Aorta (tissue), 5 donors: ENCODE measurements around the gene C5. TPM values are rescaled to one million over a fixed set of nuclear protein-coding genes. Genes with fewer than 3 reads are reported as not detected.

ENCODE experiments used
- ATAC-seq: fragments of 200-7000 bp; cut with Tn5 transposase; one replicate; pipeline ENCODE4 v1.9.1; 2022; ENCODE audit warnings: moderate library complexity; ENCODE audit not compliant: low FRiP score
- DNase-seq, 2 donors: peaks; one replicate each; pipeline ENCODE4 v3.0.0-alpha.2; 2020
- H3K27ac ChIP-seq, 2 donors: one replicate each; pipeline ENCODE4 v1.5.1; 2013; ENCODE audit warnings: low read length in 2 of 2, mild to moderate bottlenecking in 2 of 2, moderate library complexity in 2 of 2, control low read depth in 1 of 2, inconsistent platforms in 1 of 2, low read depth in 1 of 2
- H3K27me3 ChIP-seq, 2 donors: one replicate each; pipeline ENCODE4 v1.6.1; 2013; ENCODE audit warnings: control low read depth in 1 of 2, low read length in 1 of 2, mild to moderate bottlenecking in 1 of 2, moderate library complexity in 1 of 2; ENCODE audit not compliant: insufficient read depth in 2 of 2, control insufficient read depth in 1 of 2
- H3K36me3 ChIP-seq, 2 donors: one replicate each; pipeline ENCODE4 v1.6.1; 2013; ENCODE audit warnings: control low read depth in 1 of 2, low read length in 1 of 2, mild to moderate bottlenecking in 1 of 2; ENCODE audit not compliant: insufficient read depth in 2 of 2, control insufficient read depth in 1 of 2
- H3K4me1 ChIP-seq, 2 donors: one replicate each; pipeline ENCODE4 v1.6.1; 2013; ENCODE audit warnings: low read length in 2 of 2, control low read depth in 1 of 2, mild to moderate bottlenecking in 1 of 2, moderate library complexity in 1 of 2; ENCODE audit not compliant: insufficient read depth in 2 of 2, control insufficient read depth in 1 of 2
- H3K4me3 ChIP-seq, 2 donors: one replicate each; pipeline ENCODE4 v1.5.1; 2013; ENCODE audit warnings: low read length in 2 of 2, control low read depth in 1 of 2, mild to moderate bottlenecking in 1 of 2
- H3K9me3 ChIP-seq: one replicate; pipeline ENCODE4 v1.6.1; 2013; ENCODE audit warnings: mild to moderate bottlenecking, low read length; ENCODE audit not compliant: control insufficient read depth
- WGBS, 2 donors: extraction: QIAGEN DNeasy Blood & Tissue Kit; methylation state at CpG; one replicate each; pipeline ENCODE4 v1.1.7; 2013; 5-methylcytosine and 5-hydroxymethylcytosine counted together
- intact Hi-C, 2 donors: fragments of 100-400 bp; cut with DNase I; formaldehyde crosslinking; loops; one replicate each; pipeline versions ENCODE4 v1.14.2 to v1.15.0; 2022
- polyA plus RNA-seq, 2 donors: library from polyadenylated mRNA; stranded (reverse); fragments of 200-250 nt; gene quantifications; one replicate each; pipeline ENCODE4 v1.2.3, GENCODE V29; 2013
- total RNA-seq, 2 donors: library from RNA; stranded (reverse); fragmentation: NEBNext Ultra II Directional; extraction: Animal tissue kit (Norgen Biotek cat#: 25700); gene quantifications; one replicate each; pipeline ENCODE4 v1.2.1, GENCODE V29; 2021
- donor health status: healthy with polysubstance abuse.
- donor health status: Bipolar disorder and iron deficiency.
- donor health status: DM: no; HTN: no; CAD: no.
- donor health status: DM: no; HTN: no; CAD: no.
- donor health status: DM: yes; HTN: yes; CAD: no.

The C5 gene
- total and polyA plus RNA-seq, 4 donors, result 5.4 to 13.0 (median 8.5) TPM

DNA sequence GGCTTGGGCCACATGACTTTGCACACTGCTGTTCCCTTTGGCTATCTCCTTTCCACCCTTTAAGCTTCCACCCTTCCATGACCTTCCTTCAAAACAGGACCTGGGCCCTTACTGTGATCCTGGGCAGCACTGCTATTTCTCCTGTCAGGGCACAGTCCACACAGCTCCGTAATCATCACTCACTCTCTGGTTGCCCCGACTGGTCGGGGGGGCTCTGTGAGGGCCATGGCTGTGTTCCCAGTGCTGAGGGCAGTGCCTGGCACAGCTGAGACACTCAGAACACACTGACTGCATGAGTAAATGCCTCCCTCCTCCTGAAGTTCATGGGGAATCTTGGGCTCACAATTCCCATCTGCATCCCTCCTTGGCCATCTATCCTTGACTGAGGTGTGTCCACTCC is 135.7 kb downstream of the C5 start:
- ATAC-seq (peak; percentile 58), DNase-seq (peak; percentile 76 to 85)
- Histone ChIP-seq H3K27me3 (no peaks in the 10 kb centered on the region), H3K27ac (peak overlapping the region; percentile 45 to 47), H3K4me1 (peaks cover 3 to 4% of the 10 kb centered on the region in 2 donors), H3K4me3 (no peak overlapping the region), H3K36me3 (peaks cover 0 to 2% of the 10 kb centered on the region in 2 donors), H3K9me3 (peaks cover 2% of the 10 kb centered on the region)
- intact Hi-C loops, result no loop called here
- WGBS, 2 donors, result 6 to 7% methylated on average over 3 of the region's 3 CpGs

DNA sequence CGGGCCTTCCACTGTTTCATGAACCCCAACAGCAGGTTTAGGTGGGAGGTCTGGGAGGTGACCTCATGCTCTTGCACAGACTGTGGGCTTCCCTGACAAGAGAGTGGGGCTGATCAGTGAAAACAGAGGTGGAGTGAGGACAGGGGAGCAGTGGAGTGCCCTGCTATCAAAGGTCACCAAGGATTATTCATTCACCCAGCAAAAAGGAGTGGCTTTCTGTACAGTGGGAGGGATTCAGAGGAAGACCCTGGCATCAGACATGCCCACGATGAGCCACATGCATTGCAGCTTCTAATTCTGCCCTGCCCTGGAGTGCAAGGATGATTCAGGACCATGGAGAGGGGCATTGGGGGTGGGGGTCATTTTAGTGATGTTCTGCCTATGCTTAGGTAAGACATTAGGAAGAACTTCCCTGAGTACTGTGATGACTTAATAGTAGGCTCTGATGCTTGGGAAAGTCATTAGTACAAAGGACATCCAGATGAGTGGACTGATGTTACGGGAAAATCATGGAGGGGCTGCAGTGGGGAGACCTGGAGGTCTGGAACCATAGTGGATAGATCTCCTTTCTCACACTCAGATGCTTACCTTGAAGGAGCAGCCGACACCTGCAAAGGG is 136.3 kb downstream of the C5 start:
- Histone ChIP-seq H3K36me3 (peaks cover 0 to 2% of the 10 kb centered on the region in 2 donors), H3K27me3 (no peaks in the 10 kb centered on the region), H3K27ac (peak overlapping the region in 1 of 2 donors; percentile 1), H3K4me1 (peaks cover 3 to 4% of the 10 kb centered on the region in 2 donors), H3K9me3 (peaks cover 2% of the 10 kb centered on the region), H3K4me3 (no peak overlapping the region)
- ATAC-seq (no peak), DNase-seq (peak in 1 of 2 donors; percentile 37)
- WGBS, 2 donors, result 81% methylated on average over 4 of the region's 4 CpGs
- intact Hi-C loops, result no loop called here

DNA sequence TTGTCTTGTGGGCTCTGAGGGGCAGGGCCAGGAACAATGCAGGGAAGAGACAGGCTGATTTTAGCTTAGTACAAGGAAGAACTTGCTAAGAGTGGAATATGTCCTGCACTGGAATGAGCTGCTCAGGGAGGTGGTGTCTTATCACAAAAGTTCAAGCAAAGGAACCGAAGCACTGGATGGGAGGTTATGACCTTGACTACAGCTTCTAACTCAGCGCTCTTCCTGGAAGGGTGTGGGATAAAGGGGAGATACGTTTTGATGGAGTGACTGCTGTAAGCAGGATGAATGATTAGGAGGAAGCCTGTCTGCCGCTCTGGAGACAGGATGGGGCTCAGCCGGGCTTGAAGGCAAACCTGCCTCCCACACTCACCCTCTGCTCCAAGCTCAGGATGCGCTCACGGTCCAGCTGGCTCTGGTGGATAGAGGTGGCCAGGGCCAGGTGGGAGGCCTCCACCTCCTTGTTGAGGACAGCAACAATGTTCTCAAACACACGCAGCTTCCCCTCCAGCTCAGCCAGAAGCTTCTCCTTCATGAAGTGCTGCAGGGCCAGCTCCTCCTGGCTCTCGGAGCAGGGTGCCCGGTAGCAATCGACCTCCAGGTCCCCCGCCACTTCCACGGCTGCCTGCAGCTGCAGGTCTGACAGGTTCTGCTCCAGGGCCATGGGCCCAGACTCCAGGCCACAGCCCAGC is 137.0 kb downstream of the C5 start:
- Histone ChIP-seq H3K27ac (no peak overlapping the region), H3K4me3 (no peak overlapping the region), H3K4me1 (peaks cover 3 to 4% of the 10 kb centered on the region in 2 donors), H3K9me3 (peaks cover 2% of the 10 kb centered on the region), H3K27me3 (no peaks in the 10 kb centered on the region), H3K36me3 (peaks cover 0 to 2% of the 10 kb centered on the region in 2 donors)
- DNase-seq, result no peak
- intact Hi-C loops, result no loop called here
- no peak for ATAC-seq
- 87 to 89% methylated on average over 13 of the region's 13 CpGs for WGBS, 2 donors

DNA sequence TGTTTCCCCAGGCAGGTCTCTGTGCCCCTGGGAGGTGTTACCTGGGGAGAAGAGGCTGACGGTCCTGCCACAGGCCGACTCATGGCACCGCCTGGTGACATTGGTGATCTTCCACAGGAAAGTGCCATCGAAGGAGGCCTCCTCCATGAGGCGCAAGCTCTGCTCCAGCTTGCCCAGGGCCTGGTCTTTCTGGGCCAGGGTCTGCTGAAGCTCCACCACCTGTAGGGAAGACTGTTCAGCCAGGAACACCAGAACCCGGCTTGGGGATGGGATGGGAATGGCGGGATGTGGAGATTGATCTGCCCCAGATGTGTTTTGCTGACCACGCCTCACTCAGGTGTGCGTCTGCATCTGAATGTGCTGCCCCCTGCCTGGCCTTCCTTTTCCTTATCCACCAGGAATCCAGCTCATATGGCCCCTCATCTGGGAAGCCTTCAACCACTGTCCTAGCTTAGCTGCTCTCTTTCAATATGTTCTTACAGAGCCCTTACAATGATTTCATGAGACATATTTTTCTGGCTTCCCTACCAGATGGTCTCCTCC is 138.7 kb downstream of the C5 start:
- Histone ChIP-seq H3K9me3 (no peaks in the 10 kb centered on the region), H3K4me3 (no peak overlapping the region), H3K27me3 (no peaks in the 10 kb centered on the region), H3K36me3 (peaks cover 0 to 2% of the 10 kb centered on the region in 2 donors), H3K4me1 (peaks cover 1 to 4% of the 10 kb centered on the region in 2 donors), H3K27ac (no peak overlapping the region)
- ATAC-seq (no peak), DNase-seq (peak in 1 of 2 donors; percentile 23)
- 88 to 92% methylated on average over 9 of the region's 9 CpGs for WGBS, 2 donors
- intact Hi-C loops, result no loop called here

DNA sequence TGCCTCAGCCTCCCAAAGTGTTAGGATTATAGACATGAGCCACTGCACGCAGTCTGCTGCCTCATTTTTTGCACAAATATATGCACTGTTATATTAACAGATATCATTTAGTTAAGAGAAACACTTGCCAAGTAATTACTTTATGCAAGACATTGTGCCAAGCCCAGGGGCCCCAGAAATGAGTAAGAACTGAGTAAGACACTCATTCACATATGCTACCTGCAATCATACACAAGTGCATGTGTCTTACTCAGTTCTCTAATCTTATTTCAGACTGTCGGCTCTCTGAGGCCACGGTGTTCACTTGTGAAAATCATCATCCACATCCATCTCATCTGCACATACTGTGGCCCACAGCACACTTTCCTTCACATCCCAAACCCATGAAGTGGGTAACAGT is 139.4 kb downstream of the C5 start:
- peaks cover 0 to 2% of the 10 kb centered on the region in 2 donors for H3K36me3 ChIP-seq
- no peak overlapping the region for H3K27ac ChIP-seq
- H3K27me3 ChIP-seq, result no peaks in the 10 kb centered on the region
- intact Hi-C loops, result no loop called here
- peak in 1 of 2 donors; percentile 14 for DNase-seq
- 80 to 88% methylated on average over 3 of the region's 3 CpGs for WGBS, 2 donors
- H3K4me1 ChIP-seq, result peaks cover 0 to 4% of the 10 kb centered on the region in 2 donors
- ATAC-seq, result no peak
- H3K4me3 ChIP-seq, result no peak overlapping the region
- no peaks in the 10 kb centered on the region for H3K9me3 ChIP-seq

DNA sequence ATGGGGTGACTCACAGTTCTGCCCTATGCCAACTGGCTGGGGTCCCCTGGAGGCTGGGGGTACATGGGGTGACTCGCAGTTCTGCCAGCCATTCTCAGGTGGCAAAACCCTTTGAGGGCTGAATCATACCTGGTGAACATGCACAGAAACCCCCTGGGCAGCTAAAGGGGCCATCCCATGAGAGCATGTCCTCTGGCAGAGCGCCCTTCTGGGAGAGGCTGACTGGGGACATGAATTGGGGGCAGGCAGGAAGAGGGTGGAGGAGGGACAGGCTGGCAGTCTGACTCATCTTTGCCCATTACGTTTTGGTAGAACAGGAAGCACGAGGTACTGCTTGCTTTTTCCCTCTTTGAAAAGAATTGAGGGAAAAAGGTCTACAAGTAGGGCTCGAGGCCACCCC is 140.2 kb downstream of the C5 start:
- DNase-seq, result no peak
- peak overlapping the region in 1 of 2 donors; percentile 0 for H3K27ac ChIP-seq
- WGBS, 2 donors, result 43 to 46% methylated on average over 5 of the region's 5 CpGs
- H3K4me3 ChIP-seq, result no peak overlapping the region
- intact Hi-C loops, result no loop called here
- no peak for ATAC-seq
- peaks cover 0 to 4% of the 10 kb centered on the region in 2 donors for H3K36me3 ChIP-seq
- H3K27me3 ChIP-seq, result no peaks in the 10 kb centered on the region
- H3K4me1 ChIP-seq, result peaks cover 0 to 4% of the 10 kb centered on the region in 2 donors
- no peaks in the 10 kb centered on the region for H3K9me3 ChIP-seq

DNA sequence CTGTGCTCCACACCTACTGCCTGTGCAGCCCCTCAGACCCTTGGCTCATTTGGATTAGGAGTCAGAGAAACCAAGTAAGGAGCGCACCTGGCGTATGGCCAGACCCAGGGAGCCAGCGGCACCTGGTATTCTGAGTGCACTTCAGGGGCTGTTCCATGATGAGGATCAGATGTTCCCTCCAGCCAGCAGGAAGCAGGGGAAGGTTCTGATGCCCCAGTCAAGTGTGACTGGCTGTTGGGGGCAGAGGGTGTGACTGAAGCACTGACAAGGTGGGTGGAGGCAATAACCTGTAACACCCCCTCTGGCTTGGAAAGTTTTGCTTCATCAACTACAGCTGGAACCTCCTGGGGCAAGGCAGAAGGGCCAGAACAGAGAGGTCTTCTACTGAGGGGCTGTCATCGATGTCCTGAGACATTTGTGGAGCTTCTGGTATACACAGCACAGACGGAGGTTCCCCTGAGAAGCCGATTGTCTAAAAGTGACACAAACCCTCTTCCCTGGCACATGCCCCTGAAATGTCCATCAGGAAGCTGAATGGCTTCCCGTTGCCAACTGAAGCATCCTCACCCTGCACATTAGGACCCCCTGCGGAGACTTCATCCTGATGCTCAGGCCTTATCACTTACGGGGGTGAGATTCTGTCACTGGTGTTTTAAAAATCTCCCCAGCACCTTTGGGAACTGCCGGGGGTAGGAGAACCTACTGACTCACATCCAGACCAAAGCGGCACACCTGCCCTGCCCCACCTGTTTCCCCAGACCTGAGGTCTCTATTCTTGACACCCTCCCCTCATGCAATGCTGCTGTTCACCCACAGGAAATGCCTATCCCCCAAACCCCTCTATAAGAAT is 144.5 kb downstream of the C5 start:
- Histone ChIP-seq H3K27me3 (no peaks in the 10 kb centered on the region), H3K4me1 (peaks cover 0 to 4% of the 10 kb centered on the region in 2 donors), H3K9me3 (no peaks in the 10 kb centered on the region), H3K27ac (no peak overlapping the region), H3K4me3 (no peak overlapping the region), H3K36me3 (peaks cover 0 to 2% of the 10 kb centered on the region in 2 donors)
- intact Hi-C loops, result no loop called here
- DNase-seq, result no peak
- 87 to 90% methylated on average over 11 of the region's 11 CpGs for WGBS, 2 donors
- ATAC-seq, result no peak

DNA sequence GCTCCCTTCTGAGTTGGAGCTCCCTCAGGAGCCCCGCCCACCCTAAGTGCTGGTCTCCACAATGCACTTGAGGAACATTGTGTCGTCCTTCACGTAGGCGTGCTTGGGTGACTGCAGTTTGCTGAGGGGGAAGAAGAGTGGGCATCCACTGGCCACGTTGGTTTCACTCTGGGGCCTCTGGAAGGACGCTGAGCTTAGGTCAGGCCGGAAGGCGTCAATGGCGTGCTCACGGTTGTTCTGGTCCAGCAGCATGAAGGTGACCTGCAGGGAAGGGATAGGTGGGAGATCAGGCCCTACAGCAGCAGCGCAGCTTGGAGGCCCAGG is 145.1 kb downstream of the C5 start:
- ATAC-seq (no peak), DNase-seq (no peak)
- Histone ChIP-seq H3K4me1 (no peaks in the 10 kb centered on the region), H3K9me3 (no peaks in the 10 kb centered on the region), H3K36me3 (peaks cover 0 to 2% of the 10 kb centered on the region in 2 donors), H3K4me3 (no peak overlapping the region), H3K27me3 (no peaks in the 10 kb centered on the region), H3K27ac (no peak overlapping the region)
- WGBS, 2 donors, result 94% methylated on average over 10 to 11 of the region's 11 CpGs
- intact Hi-C loops, result no loop called here
